T-helper 17 cell (primary cell): ENCODE data around the gene SPATA4. TPM values are rescaled to one million over a fixed set of nuclear protein-coding genes. Genes with fewer than 3 reads are reported as not detected.

Experiments
- total RNA-seq, 4 donors: library from RNA in 2 of 4; stranded (reverse) in 2 of 4; gene quantifications; one replicate each; pipeline ENCODE4 v1.2.3 and lab custom pipeline; 2022 to 2026

SPATA4 gene
- total RNA-seq, 2 donors from 2014 or later: not detected

Other genes with a start within 250 kb of the SPATA4 start
- 1 to 10 TPM in 1 of 2 donors, under 1 TPM in 1; 0.65 to 1.8 TPM for gene WDR17, start 129.7 kb downstream of the SPATA4 start, total RNA-seq
- gene ASB5, start 73.6 kb upstream of the SPATA4 start, total RNA-seq: not detected
- 100 to 1,000 TPM; 158 to 162 TPM for gene SPCS3, start 124.4 kb upstream of the SPATA4 start, total RNA-seq